ENCODE data around the gene TOR3A. TPM values are rescaled to one million over a fixed set of nuclear protein-coding genes. Genes with fewer than 3 reads are reported as not detected.
"Not testable (repeated sequence)": the region's sequence is repeated elsewhere in the genome, so short reads cannot be mapped to it uniquely, and the experiment has no call there.

Gene TOR3A, protein sequence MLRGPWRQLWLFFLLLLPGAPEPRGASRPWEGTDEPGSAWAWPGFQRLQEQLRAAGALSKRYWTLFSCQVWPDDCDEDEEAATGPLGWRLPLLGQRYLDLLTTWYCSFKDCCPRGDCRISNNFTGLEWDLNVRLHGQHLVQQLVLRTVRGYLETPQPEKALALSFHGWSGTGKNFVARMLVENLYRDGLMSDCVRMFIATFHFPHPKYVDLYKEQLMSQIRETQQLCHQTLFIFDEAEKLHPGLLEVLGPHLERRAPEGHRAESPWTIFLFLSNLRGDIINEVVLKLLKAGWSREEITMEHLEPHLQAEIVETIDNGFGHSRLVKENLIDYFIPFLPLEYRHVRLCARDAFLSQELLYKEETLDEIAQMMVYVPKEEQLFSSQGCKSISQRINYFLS
- 10 to 100 TPM; 18.8 to 43.8 (median 21.7) TPM for total RNA-seq
- polyA plus RNA-seq, result 10 to 100 TPM; 22.0 to 24.3 TPM
- 35.8 reads per million, percentile 64 among the genes with 10 or more reads in this experiment for total RNA-seq

DNA sequence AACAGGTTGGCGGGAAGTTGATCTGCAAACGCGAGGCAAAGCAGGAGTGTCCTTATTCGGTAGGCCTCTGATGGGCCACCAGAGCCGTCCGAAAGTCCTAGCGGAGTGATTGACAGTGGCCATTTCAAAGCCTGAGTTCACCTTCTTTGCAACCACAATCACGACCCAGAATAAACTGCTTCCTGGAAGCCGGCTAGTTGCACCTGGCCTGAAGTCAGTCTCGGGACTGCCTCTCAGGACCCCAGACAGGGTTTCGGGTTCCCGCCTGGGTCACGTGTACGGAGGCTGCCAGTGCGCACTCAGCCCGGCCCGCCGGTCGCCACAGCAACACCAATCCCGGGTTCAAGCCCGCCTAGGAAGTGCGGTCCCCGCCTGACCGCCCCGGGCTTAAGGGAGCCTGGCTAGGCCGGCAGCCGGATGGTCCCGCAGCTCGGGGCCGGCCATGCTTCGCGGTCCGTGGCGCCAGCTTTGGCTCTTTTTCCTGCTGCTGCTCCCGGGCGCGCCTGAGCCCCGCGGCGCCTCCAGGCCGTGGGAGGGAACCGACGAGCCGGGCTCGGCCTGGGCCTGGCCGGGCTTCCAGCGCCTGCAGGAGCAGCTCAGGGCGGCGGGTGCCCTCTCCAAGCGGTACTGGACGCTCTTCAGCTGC, at the start of gene TOR3A:
Gene TOR3A, plus strand, starts transcription at position 384 of the 646 bp plus-strand sequence. Its CDS starts 59 bp downstream, at position 443.
- Histone ChIP-seq H3K4me3 (ENCODE audit: low read length) (peak within 1 kb of the TSS; percentile 93), H3K4me1 (ENCODE audit: control insufficient read depth in 2 of 2, insufficient read depth in 2 of 2, low read length in 2 of 2) (peaks cover 4 to 11% of the 10 kb centered on the region in 2 donors), H3K27ac (ENCODE audit: low read depth, low read length) (peak within 1 kb of the TSS; percentile 76), H3K36me3 (ENCODE audit: control insufficient read depth in 2 of 3, insufficient read depth in 3 of 3, low read length in 3 of 3) (peaks cover 0 to 9% (median 0%) of the 10 kb centered on the region in 3 experiments), H3K27me3 (ENCODE audit: control insufficient read depth in 2 of 2, insufficient read depth in 2 of 2, low read length in 2 of 2) (no peaks in the 10 kb centered on the region), H3K9me3 (ENCODE audit: control insufficient read depth in 2 of 3, low read length in 3 of 3) (no peaks in the 10 kb centered on the region)
- ChIA-PET CTCF (interaction anchor here (0.6 to 3.7 kb wide), 6 partner anchors 9 to 532 kb away, joined by 3 to 18 read pairs (median 3); partner anchors contain the start of gene AXDND1), POLR2A (interaction anchor here (0.5 to 3.4 kb wide), 9 partner anchors 12 to 801 kb away, joined by 3 to 11 read pairs (median 4); partner anchors contain the start of genes AXDND1 and TOR1AIP1)
- DNase-seq, result peak; percentile 51 to 82 (median 58)
- H3K27me3 Mint-ChIP-seq, result no peaks in the 10 kb centered on the region
- H3K4me1 Mint-ChIP-seq, result peaks cover 14 to 38% (median 25%) of the 10 kb centered on the region in 7 donors
- intact Hi-C loops (cut with micrococcal nuclease), result loop anchor here (1.0 to 10.0 kb wide), 14 partner anchors 45 to 872 kb away; partner anchors contain the start of genes CEP350 (in 1 of the 2), FAM20B (in 1 of the 2), RALGPS2 (in 1 of the 2) and SOAT1 (in 1 of the 2)
- H3K27ac Mint-ChIP-seq, result peak within 1 kb of the TSS; percentile 84 to 99 (median 95)
- peaks cover 0 to 11% (median 0%) of the 10 kb centered on the region in 5 donors for H3K36me3 Mint-ChIP-seq
- no peaks in the 10 kb centered on the region for H3K9me3 Mint-ChIP-seq
- ATAC-seq, result peak; percentile 80
- H3K4me3 Mint-ChIP-seq, result peak within 1 kb of the TSS; percentile 91 to 100 (median 95)

DNA sequence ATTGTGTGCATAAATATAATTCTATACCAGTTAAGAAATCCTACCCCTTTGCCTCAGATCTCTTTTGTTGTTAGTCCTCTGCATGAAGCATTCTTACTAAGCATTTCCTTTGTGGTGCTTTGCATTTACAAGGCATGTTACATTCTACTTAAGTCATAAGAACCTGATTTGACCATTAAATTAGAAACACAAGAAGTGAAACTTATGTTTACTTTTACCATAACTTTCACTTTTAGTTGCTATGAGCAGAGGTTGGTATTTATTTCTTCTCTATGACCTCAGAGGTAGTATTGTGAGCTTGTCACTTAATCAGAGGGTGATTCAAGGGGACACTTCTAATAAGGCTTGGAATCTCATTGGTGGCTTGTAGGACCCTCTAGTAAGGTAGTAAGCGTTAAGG, 47.1 kb upstream of the TOR3A start:
- Mint-ChIP-seq H3K27ac (peak overlapping the region in 7 of 9 donors; percentile 0 to 91 (median 74)), H3K36me3 (peaks cover 0 to 7% (median 0%) of the 10 kb centered on the region in 5 donors), H3K9me3 (no peaks in the 10 kb centered on the region), H3K27me3 (no peaks in the 10 kb centered on the region), H3K4me3 (peak overlapping the region in 5 of 10 donors; percentile 10 to 59 (median 21)), H3K4me1 (peaks cover 66 to 92% (median 80%) of the 10 kb centered on the region in 7 donors)
- no peak for DNase-seq
- POLR2A ChIA-PET, result no interaction called here
- Histone ChIP-seq H3K4me3 (ENCODE audit: low read length) (no peak overlapping the region), H3K27ac (ENCODE audit: low read depth, low read length) (no peak overlapping the region), H3K27me3 (ENCODE audit: control insufficient read depth in 2 of 2, insufficient read depth in 2 of 2, low read length in 2 of 2) (no peaks in the 10 kb centered on the region), H3K4me1 (ENCODE audit: control insufficient read depth in 2 of 2, insufficient read depth in 2 of 2, low read length in 2 of 2) (peaks cover 26 to 33% of the 10 kb centered on the region in 2 donors), H3K9me3 (ENCODE audit: control insufficient read depth in 2 of 3, low read length in 3 of 3) (no peaks in the 10 kb centered on the region), H3K36me3 (ENCODE audit: control insufficient read depth in 2 of 3, insufficient read depth in 3 of 3, low read length in 3 of 3) (no peaks in the 10 kb centered on the region)
- peak; percentile 60 for ATAC-seq
- CTCF ChIA-PET, result no interaction called here
- intact Hi-C loops (cut with micrococcal nuclease), result loop anchor here in 1 of 2 donors (1.0 to 10.0 kb wide), 2 partner anchors 8 to 920 kb away; partner anchors contain the start of gene CEP350

DNA sequence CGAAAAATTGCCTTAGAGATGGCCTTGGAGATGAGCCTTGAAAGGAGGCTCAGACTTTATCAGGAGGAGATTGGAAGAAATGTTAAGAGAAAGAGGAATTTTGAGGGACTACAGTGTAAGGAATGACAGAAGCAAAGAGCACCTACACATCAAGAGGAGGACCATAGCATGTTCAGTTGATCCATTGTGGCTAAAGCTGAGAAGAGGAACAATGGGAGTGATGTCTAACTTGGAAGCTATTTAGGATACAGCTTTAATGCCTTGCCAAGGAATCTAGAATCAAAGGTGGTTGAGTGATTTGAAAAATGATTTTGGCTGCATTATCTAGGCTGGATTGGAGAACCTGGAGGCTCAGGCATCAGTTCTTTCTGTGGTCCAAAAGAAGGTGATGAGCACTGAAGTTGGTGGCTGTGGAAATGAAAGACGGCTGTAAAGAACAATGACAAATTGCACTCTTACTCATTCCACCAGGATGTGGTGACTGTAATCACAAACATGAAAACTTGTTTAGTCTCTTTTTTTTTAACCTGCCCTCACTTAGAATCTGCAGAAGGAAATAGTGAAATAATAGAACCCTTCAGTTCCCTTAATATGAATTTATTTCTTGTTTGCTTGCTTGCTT, 44.9 kb upstream of the TOR3A start:
- Mint-ChIP-seq H3K4me1 (peaks cover 54 to 70% (median 57%) of the 10 kb centered on the region in 7 donors), H3K27ac (peak overlapping the region in 8 of 9 donors; percentile 5 to 82 (median 24)), H3K4me3 (peak overlapping the region; percentile 4 to 54 (median 36)), H3K27me3 (no peaks in the 10 kb centered on the region), H3K36me3 (peaks cover 0 to 7% (median 0%) of the 10 kb centered on the region in 5 donors), H3K9me3 (no peaks in the 10 kb centered on the region)
- H3K27me3 ChIP-seq (ENCODE audit: control insufficient read depth in 2 of 2, insufficient read depth in 2 of 2, low read length in 2 of 2), result no peaks in the 10 kb centered on the region
- peak; percentile 58 for ATAC-seq
- CTCF ChIA-PET, result no interaction called here
- H3K36me3 ChIP-seq (ENCODE audit: control insufficient read depth in 2 of 3, insufficient read depth in 3 of 3, low read length in 3 of 3), result no peaks in the 10 kb centered on the region
- H3K27ac ChIP-seq (ENCODE audit: low read depth, low read length), result no peak overlapping the region
- POLR2A ChIA-PET, result interaction anchor here (0.5 to 0.8 kb wide), 3 partner anchors 10 to 42 kb away, joined by 3 to 5 read pairs (median 3); no protein-coding TSS in a partner anchor
- peaks cover 26 to 33% of the 10 kb centered on the region in 2 donors for H3K4me1 ChIP-seq (ENCODE audit: control insufficient read depth in 2 of 2, insufficient read depth in 2 of 2, low read length in 2 of 2)
- H3K4me3 ChIP-seq (ENCODE audit: low read length), result no peak overlapping the region
- DNase-seq, result peak in 4 of 9 donors; percentile 24 to 36 (median 30)
- intact Hi-C loops (cut with micrococcal nuclease), result loop anchor here (1.0 to 10.0 kb wide), 3 partner anchors 8 to 918 kb away; partner anchors contain the start of gene CEP350 (in 1 of the 2)
- no peaks in the 10 kb centered on the region for H3K9me3 ChIP-seq (ENCODE audit: control insufficient read depth in 2 of 3, low read length in 3 of 3)

DNA sequence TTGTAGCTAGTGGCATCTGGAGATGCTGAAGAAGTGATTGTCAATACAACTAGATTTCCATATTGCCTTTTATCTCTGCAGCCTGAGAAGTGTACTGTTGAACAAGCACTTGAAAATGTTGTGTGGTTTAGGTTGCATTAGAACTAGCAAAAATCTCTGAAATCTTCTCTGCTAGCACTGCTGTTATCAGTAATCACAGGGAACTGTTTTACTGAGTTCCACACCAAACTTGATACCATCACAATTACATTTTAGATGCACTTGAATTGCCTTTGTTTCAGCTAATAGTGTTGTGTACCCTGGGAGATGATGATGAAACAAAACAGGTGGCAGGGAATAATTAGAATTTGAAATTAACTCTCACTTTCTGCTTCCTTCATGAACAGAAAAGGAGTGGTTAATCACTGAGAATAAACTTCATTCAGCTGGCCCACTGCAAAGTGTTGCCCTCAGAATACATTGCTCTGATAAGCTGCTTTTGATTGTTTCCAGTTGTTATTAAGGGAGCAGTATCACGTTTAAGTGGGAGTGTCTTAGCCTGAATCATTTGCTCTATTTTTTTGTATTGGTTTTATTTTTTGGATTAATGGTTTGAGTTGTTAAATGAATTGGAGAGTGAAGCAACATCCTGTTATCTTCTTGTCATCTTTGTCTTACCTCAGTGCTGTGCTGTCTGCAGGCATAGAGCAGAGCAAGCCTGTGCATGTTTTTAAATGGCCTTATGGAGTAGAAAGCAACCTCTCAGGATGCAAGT, 43.2 kb upstream of the TOR3A start:
- no peaks in the 10 kb centered on the region for H3K27me3 Mint-ChIP-seq
- POLR2A ChIA-PET, result no interaction called here
- intact Hi-C loops (cut with micrococcal nuclease), result loop anchor here in 1 of 2 donors (10.0 kb wide), 1 partner anchor 916 kb away; the partner anchor contains the start of gene CEP350
- no peak overlapping the region for H3K27ac ChIP-seq (ENCODE audit: low read depth, low read length)
- H3K9me3 Mint-ChIP-seq, result no peaks in the 10 kb centered on the region
- ATAC-seq, result no peak
- no peaks in the 10 kb centered on the region for H3K9me3 ChIP-seq (ENCODE audit: control insufficient read depth in 2 of 3, low read length in 3 of 3)
- peaks cover 0 to 12% (median 4%) of the 10 kb centered on the region in 5 donors for H3K36me3 Mint-ChIP-seq
- CTCF ChIA-PET, result interaction anchor here (0.5 kb wide), 1 partner anchor 72 kb away, joined by 4 read pairs; no protein-coding TSS in a partner anchor
- no peaks in the 10 kb centered on the region for H3K27me3 ChIP-seq (ENCODE audit: control insufficient read depth in 2 of 2, insufficient read depth in 2 of 2, low read length in 2 of 2)
- peaks cover 48 to 62% (median 54%) of the 10 kb centered on the region in 7 donors for H3K4me1 Mint-ChIP-seq
- H3K4me3 ChIP-seq (ENCODE audit: low read length), result no peak overlapping the region
- H3K36me3 ChIP-seq (ENCODE audit: control insufficient read depth in 2 of 3, insufficient read depth in 3 of 3, low read length in 3 of 3), result no peaks in the 10 kb centered on the region
- H3K4me1 ChIP-seq (ENCODE audit: control insufficient read depth in 2 of 2, insufficient read depth in 2 of 2, low read length in 2 of 2), result peaks cover 26 to 33% of the 10 kb centered on the region in 2 donors
- H3K27ac Mint-ChIP-seq, result peak overlapping the region; percentile 3 to 85 (median 65)
- no peak for DNase-seq
- peak overlapping the region in 7 of 10 donors; percentile 1 to 66 (median 16) for H3K4me3 Mint-ChIP-seq

DNA sequence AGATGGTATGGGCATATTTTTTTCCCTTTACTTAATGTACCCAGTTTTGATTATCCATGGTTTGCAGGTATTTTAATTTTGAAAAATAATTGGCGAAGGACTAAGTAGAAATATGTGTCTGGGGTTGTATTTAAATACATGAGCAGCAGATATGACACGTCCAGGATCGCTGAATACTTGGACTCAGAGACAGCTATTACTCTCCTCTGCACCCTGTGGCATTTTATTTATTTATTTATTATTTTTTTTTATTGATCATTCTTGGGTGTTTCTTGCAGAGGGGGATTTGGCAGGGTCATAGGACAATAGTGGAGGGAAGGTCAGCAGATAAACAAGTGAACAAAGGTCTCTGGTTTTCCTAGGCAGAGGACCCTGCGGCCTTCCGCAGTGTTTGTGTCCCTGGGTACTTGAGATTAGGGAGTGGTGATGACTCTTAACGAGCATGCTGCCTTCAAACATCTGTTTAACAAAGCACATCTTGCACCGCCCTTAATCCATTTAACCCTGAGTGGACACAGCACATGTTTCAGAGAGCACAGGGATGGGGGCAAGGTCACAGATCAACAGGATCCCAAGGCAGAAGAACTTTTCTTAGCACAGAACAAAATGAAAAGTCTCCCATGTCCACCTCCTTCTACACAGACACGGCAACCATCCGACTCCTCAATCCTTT, 42.2 kb upstream of the TOR3A start:
- H3K36me3 ChIP-seq (ENCODE audit: control insufficient read depth in 2 of 3, insufficient read depth in 3 of 3, low read length in 3 of 3); H3K9me3 Mint-ChIP-seq; H3K4me3 Mint-ChIP-seq; POLR2A ChIA-PET; ATAC-seq; H3K9me3 ChIP-seq (ENCODE audit: control insufficient read depth in 2 of 3, low read length in 3 of 3); H3K4me3 ChIP-seq (ENCODE audit: low read length); DNase-seq; CTCF ChIA-PET; H3K27me3 Mint-ChIP-seq; H3K27ac ChIP-seq (ENCODE audit: low read depth, low read length); H3K27me3 ChIP-seq (ENCODE audit: control insufficient read depth in 2 of 2, insufficient read depth in 2 of 2, low read length in 2 of 2): not testable (repeated sequence)
- H3K27ac Mint-ChIP-seq, result peak overlapping the region in 5 of 9 donors; percentile 5 to 82 (median 71)
- intact Hi-C loops (cut with micrococcal nuclease), result loop anchor here in 1 of 2 donors (10.0 kb wide), 1 partner anchor 915 kb away; the partner anchor contains the start of gene CEP350
- peaks cover 18 to 25% of the 10 kb centered on the region in 2 donors for H3K4me1 ChIP-seq (ENCODE audit: control insufficient read depth in 2 of 2, insufficient read depth in 2 of 2, low read length in 2 of 2)
- H3K4me1 Mint-ChIP-seq, result peaks cover 39 to 57% (median 48%) of the 10 kb centered on the region in 7 donors
- peaks cover 0 to 16% (median 6%) of the 10 kb centered on the region in 5 donors for H3K36me3 Mint-ChIP-seq
